Measurements from ENCODE around the gene MPZL2.

MPZL2 gene

DNA sequence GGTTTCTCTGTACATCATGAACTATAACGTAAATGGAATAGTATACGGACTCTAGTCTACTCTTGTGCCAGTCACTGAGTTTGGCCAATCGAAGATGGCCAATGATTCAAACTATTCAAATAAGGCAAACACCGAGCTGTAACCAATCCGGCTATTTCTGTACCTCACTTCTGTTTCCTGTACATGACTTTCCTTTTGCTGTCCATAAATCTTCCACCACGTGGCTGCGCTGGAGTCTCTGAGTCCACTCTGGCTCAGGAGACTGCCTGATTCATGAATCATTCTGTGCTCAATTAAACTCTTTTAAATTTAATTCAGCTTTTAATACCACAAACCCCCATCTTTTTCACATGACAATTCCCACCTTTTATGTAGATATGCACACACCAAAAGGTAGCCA is 37.8 kb downstream of the MPZL2 start:
- H3K27ac ChIP-seq (ENCODE audit: poor library complexity, severe bottlenecking) = no peak overlapping the region
- no peaks in the 10 kb centered on the region; the same call in 1 of the 2 replicates for H3K36me3 ChIP-seq (ENCODE audit: low read depth)
- no peak overlapping the region for H3K4me3 ChIP-seq (ENCODE audit: severe bottlenecking)
- H3K27me3 ChIP-seq (ENCODE audit: insufficient read depth, poor library complexity, severe bottlenecking) = no peaks in the 10 kb centered on the region
- no peak for DNase-seq (ENCODE audit: low spot score)
- H3K4me1 ChIP-seq (ENCODE audit: insufficient read depth, poor library complexity, severe bottlenecking) = no peaks in the 10 kb centered on the region
- no peak for ATAC-seq (ENCODE audit: low read depth)
- H3K9me3 ChIP-seq (ENCODE audit: severe bottlenecking) = no peaks in the 10 kb centered on the region
- TF ChIP-seq CTCF (IDR thresholded peaks at IDR 0.05; ENCODE audit: poor library complexity, severe bottlenecking) = no peak

DNA sequence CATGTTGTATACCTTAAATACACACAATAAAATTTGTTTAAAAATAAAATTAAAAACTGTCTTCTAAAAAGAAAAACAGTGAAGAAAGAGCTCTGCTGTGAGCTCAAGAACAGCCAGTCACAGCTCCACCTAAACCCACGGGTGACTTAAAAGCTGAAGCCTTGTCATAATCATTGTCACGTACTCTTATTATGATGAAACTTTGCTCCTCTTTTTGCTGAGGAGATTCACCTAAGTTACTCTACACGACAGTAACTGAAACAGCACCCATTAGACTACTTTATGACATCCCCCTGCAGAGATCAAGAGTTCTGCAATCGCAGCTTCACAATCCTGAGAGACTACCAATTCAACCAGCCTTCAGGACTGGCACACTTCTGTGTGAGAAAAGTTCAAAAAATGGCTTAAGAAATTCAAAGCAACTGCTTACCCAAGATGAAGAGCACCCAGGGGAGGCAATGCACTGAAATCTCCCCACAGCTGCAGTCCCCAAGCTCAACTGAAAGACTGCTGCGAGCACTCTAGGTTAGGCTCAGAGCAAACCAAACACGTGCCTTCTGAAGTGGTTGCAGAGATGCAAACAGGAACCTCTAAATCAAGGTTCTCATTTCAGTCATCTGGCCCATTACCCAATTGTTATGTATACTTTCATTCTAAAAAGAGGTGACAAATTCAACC is 39.4 kb downstream of the MPZL2 start, which contains the start of gene JAML:
TSS of gene JAML (minus strand) at position 501 of the 678 bp plus-strand sequence. CDS start 10,145 bp downstream, outside the sequence.
- Histone ChIP-seq H3K9me3 (ENCODE audit: severe bottlenecking) (no peaks in the 10 kb centered on the region), H3K27ac (ENCODE audit: poor library complexity, severe bottlenecking) (no peak within 1 kb of the TSS), H3K27me3 (ENCODE audit: insufficient read depth, poor library complexity, severe bottlenecking) (no peaks in the 10 kb centered on the region), H3K4me3 (ENCODE audit: severe bottlenecking) (no peak within 1 kb of the TSS), H3K36me3 (ENCODE audit: low read depth) (no peaks in the 10 kb centered on the region; the same call in 1 of the 2 replicates), H3K4me1 (ENCODE audit: insufficient read depth, poor library complexity, severe bottlenecking) (no peaks in the 10 kb centered on the region)
- TF ChIP-seq CTCF (IDR thresholded peaks at IDR 0.05; ENCODE audit: poor library complexity, severe bottlenecking) = no peak
- ATAC-seq (ENCODE audit: low read depth) (no peak), DNase-seq (ENCODE audit: low spot score) (no peak)

DNA sequence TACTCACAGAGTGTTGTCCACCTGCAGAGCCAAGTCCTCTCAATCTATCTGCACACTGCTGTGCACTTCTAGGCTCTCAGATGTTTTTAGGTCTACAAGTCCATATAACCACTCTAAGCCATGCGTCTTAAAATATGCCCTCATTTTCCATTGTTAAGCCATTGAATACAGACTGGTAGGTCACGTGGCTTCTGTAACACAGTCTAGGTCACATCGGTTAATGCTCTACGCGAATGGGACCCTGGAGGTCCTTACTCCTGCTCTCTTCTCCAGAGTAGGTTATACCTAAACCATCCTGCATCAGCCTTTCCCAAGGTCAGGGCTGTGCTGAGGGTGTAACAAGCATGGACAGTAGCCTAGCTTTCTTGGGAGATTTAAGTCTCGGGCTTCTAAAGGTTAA is 40.1 kb downstream of the MPZL2 start:
- H3K27ac ChIP-seq (ENCODE audit: poor library complexity, severe bottlenecking) = no peak overlapping the region

DNA sequence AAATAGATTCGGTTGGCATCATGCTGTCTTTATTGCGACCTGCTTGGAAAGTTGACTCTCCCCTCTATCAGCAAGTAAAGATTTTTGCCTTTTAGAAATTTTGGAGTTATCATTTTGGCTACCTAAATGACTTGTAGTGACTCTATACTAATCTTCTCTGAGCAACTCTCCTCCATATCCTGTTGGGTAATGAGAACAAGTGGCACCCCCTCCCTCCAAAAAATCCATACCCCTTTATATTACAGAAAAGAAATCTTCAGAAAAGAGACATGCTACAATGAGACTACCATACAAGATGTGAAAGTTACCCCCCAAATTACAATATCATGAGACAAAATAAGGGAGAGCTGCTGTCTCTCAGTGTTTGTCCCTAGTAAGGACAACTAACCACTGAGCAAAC is 40.5 kb downstream of the MPZL2 start:
- Histone ChIP-seq H3K27me3 (ENCODE audit: insufficient read depth, poor library complexity, severe bottlenecking) (no peaks in the 10 kb centered on the region), H3K9me3 (ENCODE audit: severe bottlenecking) (no peaks in the 10 kb centered on the region), H3K27ac (ENCODE audit: poor library complexity, severe bottlenecking) (no peak overlapping the region), H3K4me3 (ENCODE audit: severe bottlenecking) (no peak overlapping the region), H3K36me3 (ENCODE audit: low read depth) (no peaks in the 10 kb centered on the region; the same call in 1 of the 2 replicates), H3K4me1 (ENCODE audit: insufficient read depth, poor library complexity, severe bottlenecking) (no peaks in the 10 kb centered on the region)
- no peak for ATAC-seq (ENCODE audit: low read depth)
- DNase-seq (ENCODE audit: low spot score) = no peak
- no peak for TF ChIP-seq CTCF (IDR thresholded peaks at IDR 0.05; ENCODE audit: poor library complexity, severe bottlenecking)

More for the DNA sequence above, 40.1 kb downstream of the MPZL2 start:
- Histone ChIP-seq H3K27me3 (ENCODE audit: insufficient read depth, poor library complexity, severe bottlenecking) (no peaks in the 10 kb centered on the region), H3K9me3 (ENCODE audit: severe bottlenecking) (no peaks in the 10 kb centered on the region), H3K4me1 (ENCODE audit: insufficient read depth, poor library complexity, severe bottlenecking) (no peaks in the 10 kb centered on the region), H3K4me3 (ENCODE audit: severe bottlenecking) (no peak overlapping the region), H3K36me3 (ENCODE audit: low read depth) (no peaks in the 10 kb centered on the region; the same call in 1 of the 2 replicates)
- TF ChIP-seq CTCF (IDR thresholded peaks at IDR 0.05; ENCODE audit: poor library complexity, severe bottlenecking) = no peak
- no peak for DNase-seq (ENCODE audit: low spot score)
- no peak for ATAC-seq (ENCODE audit: low read depth)

- H3K27me3 ChIP-seq (ENCODE audit: insufficient read depth, poor library complexity, severe bottlenecking) = no peaks in the 10 kb centered on the region
- H3K9me3 ChIP-seq (ENCODE audit: severe bottlenecking) = no peaks in the 10 kb centered on the region
- no peak for TF ChIP-seq CTCF (IDR thresholded peaks at IDR 0.05; ENCODE audit: poor library complexity, severe bottlenecking)
- H3K36me3 ChIP-seq (ENCODE audit: low read depth) = no peaks in the 10 kb centered on the region
- no peaks in the 10 kb centered on the region for H3K4me1 ChIP-seq (ENCODE audit: insufficient read depth, poor library complexity, severe bottlenecking)
- no peak overlapping the region for H3K4me3 ChIP-seq (ENCODE audit: severe bottlenecking)
- H3K27ac ChIP-seq (ENCODE audit: poor library complexity, severe bottlenecking) = no peak overlapping the region
- DNase-seq (ENCODE audit: low spot score) = no peak
- ATAC-seq (ENCODE audit: low read depth) = no peak
Measured at GRCh38 chr11:118222437-118222836, 41.7 kb downstream of the MPZL2 start.

All from RWPE2 (cell line).